GM23338 (cell line): Measurements from ENCODE around the gene KCNQ1OT1.

ENCODE experiments used
- EZH2 ChIP-seq: fragments of 200-600 bp; sonication (generic); IDR thresholded peaks from one replicate; pipeline ENCODE4 v1.8.0; 2017; ENCODE audit warnings: antibody characterized with exemption, mild to moderate bottlenecking, low read depth; ENCODE audit not compliant: unreplicated experiment
- POLR2AphosphoS5 ChIP-seq: IDR thresholded peaks from 2 replicates; pipeline ENCODE4 v1.6.1; 2016; ENCODE audit warnings: antibody characterized with exemption, low read depth
- TF ChIP-seq, protein P1 (sequence below), 2 experiments: fragments of 200-600 bp in 1 of 2; sonication (generic) in 1 of 2; conservative IDR thresholded peaks; 2 replicates each; pipeline versions ENCODE4 v1.5.1 to v1.6.1; 2016 to 2017; ENCODE audit warnings: antibody characterized with exemption in 2 of 2, low read depth in 2 of 2, mild to moderate bottlenecking in 2 of 2, moderate library complexity in 1 of 2

DNA sequence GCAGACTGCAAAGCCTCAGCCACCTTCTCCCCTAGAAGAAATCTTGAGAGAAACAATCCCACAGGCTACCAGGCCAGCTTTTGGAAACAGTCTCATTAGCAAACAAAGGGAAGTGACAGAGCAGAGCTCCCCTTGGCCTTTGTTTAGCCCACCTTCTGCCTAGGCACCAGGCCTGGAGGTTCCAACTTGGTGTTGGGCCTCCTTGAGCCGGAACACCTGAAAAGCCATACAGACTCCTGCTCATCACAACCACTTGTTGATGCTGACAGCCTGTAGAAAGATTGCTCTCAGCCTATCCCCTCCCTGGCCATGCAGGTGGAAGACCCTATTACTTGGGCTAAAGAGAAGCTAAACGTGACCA lies 26.6 kb downstream of the KCNQ1OT1 start:
- TF ChIP-seq, protein P1, sequence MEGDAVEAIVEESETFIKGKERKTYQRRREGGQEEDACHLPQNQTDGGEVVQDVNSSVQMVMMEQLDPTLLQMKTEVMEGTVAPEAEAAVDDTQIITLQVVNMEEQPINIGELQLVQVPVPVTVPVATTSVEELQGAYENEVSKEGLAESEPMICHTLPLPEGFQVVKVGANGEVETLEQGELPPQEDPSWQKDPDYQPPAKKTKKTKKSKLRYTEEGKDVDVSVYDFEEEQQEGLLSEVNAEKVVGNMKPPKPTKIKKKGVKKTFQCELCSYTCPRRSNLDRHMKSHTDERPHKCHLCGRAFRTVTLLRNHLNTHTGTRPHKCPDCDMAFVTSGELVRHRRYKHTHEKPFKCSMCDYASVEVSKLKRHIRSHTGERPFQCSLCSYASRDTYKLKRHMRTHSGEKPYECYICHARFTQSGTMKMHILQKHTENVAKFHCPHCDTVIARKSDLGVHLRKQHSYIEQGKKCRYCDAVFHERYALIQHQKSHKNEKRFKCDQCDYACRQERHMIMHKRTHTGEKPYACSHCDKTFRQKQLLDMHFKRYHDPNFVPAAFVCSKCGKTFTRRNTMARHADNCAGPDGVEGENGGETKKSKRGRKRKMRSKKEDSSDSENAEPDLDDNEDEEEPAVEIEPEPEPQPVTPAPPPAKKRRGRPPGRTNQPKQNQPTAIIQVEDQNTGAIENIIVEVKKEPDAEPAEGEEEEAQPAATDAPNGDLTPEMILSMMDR (conservative IDR thresholded peaks at IDR 0.05; ENCODE audit: low read depth in 2 of 2) = no peak
- TF ChIP-seq EZH2 (no peak), POLR2AphosphoS5 (no peak)
